GM23248 (cell line): Measurements from ENCODE around the gene GCLC. TPM values are rescaled to one million over a fixed set of nuclear protein-coding genes. Genes with fewer than 3 reads are reported as not detected.

Experiments
- DNase-seq: peaks from one replicate; pipeline ENCODE4 v3.0.0-alpha.2; 2015
- H2AFZ ChIP-seq: fragments of 200-600 bp; sonication (generic); 2 replicates; pipeline ENCODE4 v1.6.1; 2016; ENCODE audit warnings: antibody characterized with exemption
- H3F3A ChIP-seq: fragments of 200-600 bp; sonication (generic); 2 replicates; pipeline ENCODE4 v1.6.1; 2016; ENCODE audit warnings: mild to moderate bottlenecking, antibody characterized with exemption, mixed run types; ENCODE audit not compliant: insufficient read depth
- H3K27ac ChIP-seq: fragments of 200-600 bp; sonication (generic); 2 replicates; pipeline ENCODE4 v1.5.1; 2016; ENCODE audit warnings: mild to moderate bottlenecking
- H3K27me3 ChIP-seq: fragments of 200-600 bp; sonication (generic); replicated peaks from 2 replicates; pipeline ENCODE4 v1.6.1; 2016; ENCODE audit warnings: mild to moderate bottlenecking; ENCODE audit not compliant: insufficient read depth
- H3K36me3 ChIP-seq: fragments of 200-600 bp; sonication (generic); 2 replicates; pipeline ENCODE4 v1.6.1; 2016; ENCODE audit warnings: low read depth, mild to moderate bottlenecking
- H3K4me1 ChIP-seq: fragments of 200-600 bp; sonication (generic); 2 replicates; pipeline ENCODE4 v1.6.1; 2016; ENCODE audit warnings: mild to moderate bottlenecking; ENCODE audit not compliant: insufficient read depth
- H3K4me2 ChIP-seq: fragments of 200-600 bp; sonication (generic); one replicate; pipeline ENCODE4 v1.6.1; 2016; ENCODE audit warnings: mild to moderate bottlenecking; ENCODE audit not compliant: unreplicated experiment
- H3K4me3 ChIP-seq: fragments of 200-600 bp; sonication (generic); 2 replicates; pipeline ENCODE4 v1.5.1; 2016; ENCODE audit warnings: mild to moderate bottlenecking
- H3K79me2 ChIP-seq: fragments of 200-600 bp; sonication (generic); 2 replicates; pipeline ENCODE4 v1.6.1; 2016; ENCODE audit warnings: mild to moderate bottlenecking; ENCODE audit not compliant: insufficient read depth
- H3K9ac ChIP-seq: fragments of 200-600 bp; sonication (generic); 2 replicates; pipeline ENCODE4 v1.6.1; 2016; ENCODE audit warnings: mild to moderate bottlenecking
- H3K9me2 ChIP-seq: fragments of 200-600 bp; sonication (generic); 2 replicates; pipeline ENCODE4 v1.6.1; 2016; ENCODE audit warnings: mixed run types, mild to moderate bottlenecking, moderate library complexity; ENCODE audit not compliant: insufficient read depth
- H3K9me3 ChIP-seq: fragments of 200-600 bp; sonication (generic); one replicate; pipeline ENCODE4 v1.6.1; 2017; ENCODE audit warnings: low read depth
- H4K20me1 ChIP-seq: fragments of 200-600 bp; sonication (generic); 2 replicates; pipeline ENCODE4 v1.6.0; 2016; ENCODE audit not compliant: insufficient read depth
- EZH2 ChIP-seq: fragments of 200-600 bp; sonication (generic); IDR thresholded peaks from 2 replicates; pipeline ENCODE4 v1.6.1; 2018; ENCODE audit warnings: antibody characterized with exemption, mild to moderate bottlenecking; ENCODE audit not compliant: insufficient read depth, poor library complexity, severe bottlenecking
- EZH2phosphoT487 ChIP-seq: fragments of 200-600 bp; sonication (generic); IDR thresholded peaks from 2 replicates; pipeline ENCODE4 v1.6.1; 2018; ENCODE audit warnings: antibody characterized with exemption, moderate library complexity, mild to moderate bottlenecking, low read depth; ENCODE audit not compliant: insufficient read depth
- WGBS, 2 experiments: methylation state at CpG; one replicate each; pipeline ENCODE4 v1.1.6; 2015 to 2017; ENCODE audit warnings: low lambda C conversion rate in 2 of 2, low coverage in 1 of 2; ENCODE audit errors: missing lambda C conversion rate in 2 of 2; 5-methylcytosine and 5-hydroxymethylcytosine counted together
- in situ Hi-C: fragments of 300-500 bp; cut with MboI; formaldehyde crosslinking; loops from 2 replicates; pipeline ENCODE4 v1.15.0; 2020
- polyA plus RNA-seq: library from polyadenylated mRNA; unstranded; fragments of >200 nt; fragmentation: Nextera tagmentation; extraction: Ambion mirVana; gene quantifications from 2 replicates; pipeline ENCODE4 v1.2.1, GENCODE V29; 2016
- total RNA-seq: library from RNA; depleted of rRNA; stranded (reverse); fragments of >200 nt; shearing (Covaris generic); gene quantifications from 2 replicates; pipeline ENCODE4 v1.2.3, GENCODE V29; 2014

GCLC gene
- total and polyA plus RNA-seq, 2 experiments from 2014 or later, result 3.3 to 6.4 TPM

- in situ Hi-C loops, result no loop called here
- Histone ChIP-seq H2AFZ (no peak overlapping the region), H3K4me2 (no peak overlapping the region), H3K4me3 (no peak overlapping the region), H3K79me2 (no peaks in the 10 kb centered on the region), H3K36me3 (peaks cover 11% of the 10 kb centered on the region; the same call in 1 of the 2 replicates), H3K4me1 (no peaks in the 10 kb centered on the region), H4K20me1 (no peaks in the 10 kb centered on the region), H3F3A (no peaks in the 10 kb centered on the region), H3K9me2 (no peaks in the 10 kb centered on the region), H3K27me3 (no peaks in the 10 kb centered on the region), H3K9me3 (no peaks in the 10 kb centered on the region), H3K9ac (no peak overlapping the region), H3K27ac (no peak overlapping the region)
- no peak for TF ChIP-seq EZH2phosphoT487
- TF ChIP-seq EZH2, result no peak
- no peak for DNase-seq
- 95 to 96% methylated on average over 3 of the region's 3 CpGs for WGBS, 2 experiments
Observed at GRCh38 chr6:53510746-53511145, 34.2 kb downstream of the GCLC start.

- no peak overlapping the region for H3K9ac ChIP-seq
- H3F3A ChIP-seq, result no peaks in the 10 kb centered on the region
- TF ChIP-seq EZH2phosphoT487, result no peak
- TF ChIP-seq EZH2, result no peak
- no peak overlapping the region for H3K4me3 ChIP-seq
- H3K79me2 ChIP-seq, result no peaks in the 10 kb centered on the region
- no peak overlapping the region for H3K27ac ChIP-seq
- 87 to 93% methylated on average over 3 to 5 of the region's 5 CpGs for WGBS, 2 experiments
- no peaks in the 10 kb centered on the region for H3K4me1 ChIP-seq
- H2AFZ ChIP-seq, result no peak overlapping the region
- DNase-seq, result no peak
- H3K9me2 ChIP-seq, result no peaks in the 10 kb centered on the region
- no peaks in the 10 kb centered on the region for H3K9me3 ChIP-seq
- H3K4me2 ChIP-seq, result no peak overlapping the region
- peaks cover 4% of the 10 kb centered on the region; the same call in 1 of the 2 replicates for H3K36me3 ChIP-seq
- no peaks in the 10 kb centered on the region for H4K20me1 ChIP-seq
- no peaks in the 10 kb centered on the region for H3K27me3 ChIP-seq
- in situ Hi-C loops, result no loop called here
Observed at GRCh38 chr6:53506872-53507271, 38.0 kb downstream of the GCLC start.

- WGBS, 2 experiments, result 97 to 100% methylated on average over 3 of the region's 3 CpGs
- H4K20me1 ChIP-seq, result no peaks in the 10 kb centered on the region
- H3K36me3 ChIP-seq, result no peaks in the 10 kb centered on the region; the same call in 1 of the 2 replicates
- H3K4me2 ChIP-seq, result no peak overlapping the region
- H2AFZ ChIP-seq, result no peak overlapping the region
- no peak overlapping the region for H3K4me3 ChIP-seq
- no peaks in the 10 kb centered on the region for H3K27me3 ChIP-seq
- in situ Hi-C loops, result no loop called here
- H3F3A ChIP-seq, result no peaks in the 10 kb centered on the region
- H3K79me2 ChIP-seq, result no peaks in the 10 kb centered on the region
- TF ChIP-seq EZH2 (no peak), EZH2phosphoT487 (no peak)
- H3K9ac ChIP-seq, result no peak overlapping the region
- no peaks in the 10 kb centered on the region for H3K9me2 ChIP-seq
- no peaks in the 10 kb centered on the region for H3K4me1 ChIP-seq
- H3K9me3 ChIP-seq, result no peaks in the 10 kb centered on the region
- H3K27ac ChIP-seq, result no peak overlapping the region
- DNase-seq, result no peak
Observed at GRCh38 chr6:53504512-53504911, 40.4 kb downstream of the GCLC start.

GRCh38 chr6:53503060-53503459 is 41.8 kb downstream of the GCLC start:
- no peaks in the 10 kb centered on the region for H3K9me2 ChIP-seq
- no peak for DNase-seq
- no peak overlapping the region for H3K9ac ChIP-seq
- no peaks in the 10 kb centered on the region for H4K20me1 ChIP-seq
- WGBS, 2 experiments, result 95 to 97% methylated on average over 5 of the region's 5 CpGs
- in situ Hi-C loops, result no loop called here
- H3K4me3 ChIP-seq, result no peak overlapping the region
- no peaks in the 10 kb centered on the region for H3K9me3 ChIP-seq
- H3K4me2 ChIP-seq, result no peak overlapping the region
- H3F3A ChIP-seq, result 0 out of 2 replicates have a peak, but pooled peaks cover 1% of the 10 kb centered on the region
- H3K4me1 ChIP-seq, result no peaks in the 10 kb centered on the region
- H2AFZ ChIP-seq, result no peak overlapping the region
- H3K27ac ChIP-seq, result no peak overlapping the region
- H3K36me3 ChIP-seq, result no peaks in the 10 kb centered on the region; the same call in 1 of the 2 replicates
- no peaks in the 10 kb centered on the region for H3K27me3 ChIP-seq
- no peaks in the 10 kb centered on the region for H3K79me2 ChIP-seq
- TF ChIP-seq EZH2 (no peak), EZH2phosphoT487 (no peak)

GRCh38 chr6:53501432-53501831 is 43.5 kb downstream of the GCLC start:
- H3K4me1 ChIP-seq, result peaks cover 12% of the 10 kb centered on the region
- H3K9me3 ChIP-seq, result no peaks in the 10 kb centered on the region
- no peak overlapping the region for H3K4me2 ChIP-seq
- H3K4me3 ChIP-seq, result no peak overlapping the region
- H3K9me2 ChIP-seq, result no peaks in the 10 kb centered on the region
- TF ChIP-seq EZH2phosphoT487, result no peak
- no peak for TF ChIP-seq EZH2
- H2AFZ ChIP-seq, result no peak overlapping the region
- no peaks in the 10 kb centered on the region for H4K20me1 ChIP-seq
- H3K27me3 ChIP-seq, result no peaks in the 10 kb centered on the region
- 77 to 78% methylated on average over 3 of the region's 3 CpGs for WGBS, 2 experiments
- no peak for DNase-seq
- H3K27ac ChIP-seq, result no peak overlapping the region
- no peaks in the 10 kb centered on the region for H3K36me3 ChIP-seq
- in situ Hi-C loops, result no loop called here
- H3K9ac ChIP-seq, result no peak overlapping the region
- no peaks in the 10 kb centered on the region for H3K79me2 ChIP-seq
- H3F3A ChIP-seq, result peaks cover 16% of the 10 kb centered on the region; the same call in 1 of the 2 replicates
